HEK293 (cell line): ENCODE results near the gene TMEM88.

Experiments used
- ATF2 ChIP-seq: fragments of 450-650 bp; formaldehyde crosslinking; IDR thresholded peaks from 2 replicates; pipeline ENCODE4 v1.5.1; 2016; ENCODE audit warnings: missing biosample characterization, missing genetic modification characterization, low read depth
- CTCF ChIP-seq: fragments of 450-650 bp; formaldehyde crosslinking; IDR thresholded peaks from 2 replicates; pipeline ENCODE4 v1.5.1; 2016; ENCODE audit warnings: missing biosample characterization, missing genetic modification characterization
- GLIS2 ChIP-seq: fragments of 450-650 bp; formaldehyde crosslinking; IDR thresholded peaks from 2 replicates; pipeline ENCODE4 v1.5.1; 2016; ENCODE audit warnings: missing biosample characterization, missing genetic modification characterization
- REST ChIP-seq: fragments of 450-650 bp; formaldehyde crosslinking; IDR thresholded peaks from 2 replicates; pipeline ENCODE4 v1.5.1; 2016; ENCODE audit warnings: missing biosample characterization, missing genetic modification characterization
- ZBTB49 ChIP-seq: fragments of 450-650 bp; formaldehyde crosslinking; IDR thresholded peaks from 2 replicates; pipeline ENCODE4 v1.5.1; 2016; ENCODE audit warnings: missing biosample characterization, missing genetic modification characterization, low read depth
- ZNF274 ChIP-seq, 2 experiments: fragments of 200-500 bp in 1 of 2; fragments of 450-650 bp in 1 of 2; sonication (Bioruptor generic) in 1 of 2; formaldehyde crosslinking in 1 of 2; IDR thresholded peaks; 2 replicates each; pipeline versions ENCODE4 v1.5.1 to v1.6.1; 2014 to 2016; ENCODE audit warnings: borderline replicate concordance in 1 of 2, inconsistent platforms in 1 of 2, low read length in 1 of 2, missing biosample characterization in 1 of 2, missing genetic modification characterization in 1 of 2
- ZNF311 ChIP-seq: fragments of 450-650 bp; formaldehyde crosslinking; IDR thresholded peaks from 2 replicates; pipeline ENCODE4 v1.5.1; 2017; ENCODE audit warnings: missing biosample characterization, missing genetic modification characterization, borderline replicate concordance
- ZNF585B ChIP-seq: fragments of 450-650 bp; formaldehyde crosslinking; IDR thresholded peaks from 2 replicates; pipeline ENCODE4 v1.5.1; 2016; ENCODE audit warnings: missing biosample characterization, missing genetic modification characterization
- ZNF777 ChIP-seq: fragments of 450-650 bp; formaldehyde crosslinking; IDR thresholded peaks from 2 replicates; pipeline ENCODE4 v1.5.1; 2017; ENCODE audit warnings: missing biosample characterization, missing genetic modification characterization, borderline replicate concordance

GRCh38 chr17:7848131-7848579 is 6.7 kb upstream of the TMEM88 start:
- TF ChIP-seq ZNF777 (tag by site-specific recombination): no peak
- TF ChIP-seq ZNF274 (IDR thresholded peaks at IDR 0.05; ENCODE audit: low read length): no peak
- no peak for TF ChIP-seq ZNF274 (tag by site-specific recombination; IDR thresholded peaks at IDR 0.05; ENCODE audit: borderline replicate concordance)
- no peak for TF ChIP-seq REST (tag by site-specific recombination)
- no peak for TF ChIP-seq GLIS2 (tag by site-specific recombination)
- TF ChIP-seq ZBTB49: no peak
- no peak for TF ChIP-seq ATF2
- no peak for TF ChIP-seq CTCF
- TF ChIP-seq ZNF311 (tag by site-specific recombination): no peak
- no peak for TF ChIP-seq ZNF585B (tag by site-specific recombination)
